CD4-positive, alpha-beta T cell (primary cell): ENCODE data around the gene RCAN3. TPM values are rescaled to one million over a fixed set of nuclear protein-coding genes. Genes with fewer than 3 reads are reported as not detected.

Source experiments
- ATAC-seq: fragments of 200-7000 bp; cut with Tn5 transposase; one replicate; pipeline ENCODE4 v1.10.0; 2022; ENCODE audit warnings: mild to moderate bottlenecking; ENCODE audit not compliant: poor library complexity
- CTCF ChIA-PET: fragments of 350-600 bp; sonication (Branson Sonifier 250); formaldehyde crosslinking; loops from one replicate; lab custom pipeline; 2021; ENCODE audit warnings: antibody characterized with exemption, inconsistent platforms; lab: Charles Lee
- POLR2A ChIA-PET: fragments of 350-600 bp; sonication (Branson Sonifier 250); formaldehyde crosslinking; loops from one replicate; lab custom pipeline; 2021; ENCODE audit warnings: antibody characterized with exemption, inconsistent platforms; lab: Charles Lee
- DNase-seq, 14 experiments: peaks; one replicate each; pipeline ENCODE4 v3.0.0-alpha.2; 2013 to 2020; ENCODE audit warnings: mixed read lengths in 2 of 14
- H3K27ac ChIP-seq, 2 donors: one replicate each; pipeline versions ENCODE4 v1.5.1 to v1.7.0; 2013; ENCODE audit warnings: low read length in 2 of 2, low read depth in 1 of 2, mild to moderate bottlenecking in 1 of 2
- H3K27me3 ChIP-seq, 2 experiments: 1 replicate in 1 of 2; 2 replicates in 1 of 2; pipeline versions ENCODE4 v1.6.1 to v1.7.0; 2013; ENCODE audit warnings: low read length in 2 of 2, control low read depth in 1 of 2, mild to moderate bottlenecking in 1 of 2, moderate library complexity in 1 of 2; ENCODE audit not compliant: insufficient read depth in 2 of 2, control insufficient read depth in 1 of 2
- H3K36me3 ChIP-seq: one replicate; pipeline ENCODE4 v1.6.1; 2013; ENCODE audit warnings: low read length, control low read depth; ENCODE audit not compliant: insufficient read depth
- H3K4me1 ChIP-seq: one replicate; pipeline ENCODE4 v1.6.1; 2013; ENCODE audit warnings: low read length, control low read depth; ENCODE audit not compliant: insufficient read depth
- H3K4me3 ChIP-seq: one replicate; pipeline ENCODE4 v1.5.1; 2013; ENCODE audit warnings: mild to moderate bottlenecking, low read length, moderate library complexity
- H3K9me3 ChIP-seq, 2 experiments: 1 replicate in 1 of 2; 2 replicates in 1 of 2; pipeline versions ENCODE4 v1.6.1 to v1.7.0; 2013; ENCODE audit warnings: low read length in 2 of 2, mild to moderate bottlenecking in 2 of 2, control low read depth in 1 of 2, moderate library complexity in 1 of 2; ENCODE audit not compliant: control insufficient read depth in 1 of 2, insufficient read depth in 1 of 2
- H3K27ac Mint-ChIP-seq: one replicate; pipeline ENCODE4 v1.8.0; 2020; ENCODE audit warnings: mixed read lengths
- H3K27me3 Mint-ChIP-seq: one replicate; pipeline ENCODE4 v1.8.0; 2021; ENCODE audit warnings: mixed read lengths
- H3K36me3 Mint-ChIP-seq: one replicate; pipeline ENCODE4 v1.8.0; 2021; ENCODE audit warnings: low read depth, mixed read lengths
- H3K4me1 Mint-ChIP-seq: one replicate; pipeline ENCODE4 v1.8.0; 2021; ENCODE audit warnings: low read depth, mixed read lengths
- H3K4me3 Mint-ChIP-seq: one replicate; pipeline ENCODE4 v1.8.0; 2020; ENCODE audit warnings: mild to moderate bottlenecking, mixed read lengths
- H3K9me3 Mint-ChIP-seq: one replicate; pipeline ENCODE4 v1.8.0; 2020; ENCODE audit warnings: mixed read lengths
- intact Hi-C, 2 experiments: fragments of 100-400 bp; cut with DNase I in 1 of 2; cut with micrococcal nuclease in 1 of 2; formaldehyde crosslinking; loops; one replicate each; pipeline versions ENCODE4 v1.15.1 to v1.9.0; 2023 to 2025; cut with DNase I, micrococcal nuclease
- total RNA-seq, 174 experiments: library from RNA in 2 of 174; stranded (reverse) in 2 of 174; gene quantifications; one replicate each; pipeline ENCODE4 v1.2.3 and lab custom pipeline; 2021 to 2026
- TF ChIP-seq, protein P1 (sequence below): fragments of 200-600 bp; IDR thresholded peaks from one replicate; pipeline ENCODE4 v1.8.0; 2022; ENCODE audit warnings: antibody characterized with exemption, mild to moderate bottlenecking

The RCAN3 gene
- total RNA-seq, 2 experiments from 2014 or later = 185 to 191 TPM

- Histone ChIP-seq H3K4me3 (peak overlapping the region; percentile 90), H3K4me1 (peaks cover 71% of the 10 kb centered on the region), H3K9me3 (no peaks in the 10 kb centered on the region), H3K36me3 (peaks cover 32% of the 10 kb centered on the region), H3K27me3 (no peaks in the 10 kb centered on the region), H3K27ac (peak overlapping the region; percentile 83 to 89)
- ATAC-seq = peak; percentile 20
- intact Hi-C loops = loop anchor here in 1 of 2 experiments (1.0 to 5.0 kb wide), 4 partner anchors 26 to 92 kb away; partner anchors contain the start of gene NIPAL3
- Mint-ChIP-seq H3K9me3 (no peaks in the 10 kb centered on the region), H3K36me3 (peaks cover 78% of the 10 kb centered on the region), H3K4me3 (peak overlapping the region; percentile 86), H3K4me1 (peaks cover 83% of the 10 kb centered on the region), H3K27me3 (no peaks in the 10 kb centered on the region), H3K27ac (peak overlapping the region; percentile 96)
- ChIA-PET POLR2A (interaction anchor here (0.6 to 14.4 kb wide), 12 partner anchors 9 to 135 kb away, joined by 3 to 692 read pairs (median 5); partner anchors contain the start of genes NIPAL3, SRRM1 and STPG1), CTCF (interaction anchor here (0.6 to 4.3 kb wide), 7 partner anchors 11 to 92 kb away, joined by 3 to 25 read pairs (median 4); partner anchors contain the start of gene NIPAL3)
- TF ChIP-seq, protein P1, sequence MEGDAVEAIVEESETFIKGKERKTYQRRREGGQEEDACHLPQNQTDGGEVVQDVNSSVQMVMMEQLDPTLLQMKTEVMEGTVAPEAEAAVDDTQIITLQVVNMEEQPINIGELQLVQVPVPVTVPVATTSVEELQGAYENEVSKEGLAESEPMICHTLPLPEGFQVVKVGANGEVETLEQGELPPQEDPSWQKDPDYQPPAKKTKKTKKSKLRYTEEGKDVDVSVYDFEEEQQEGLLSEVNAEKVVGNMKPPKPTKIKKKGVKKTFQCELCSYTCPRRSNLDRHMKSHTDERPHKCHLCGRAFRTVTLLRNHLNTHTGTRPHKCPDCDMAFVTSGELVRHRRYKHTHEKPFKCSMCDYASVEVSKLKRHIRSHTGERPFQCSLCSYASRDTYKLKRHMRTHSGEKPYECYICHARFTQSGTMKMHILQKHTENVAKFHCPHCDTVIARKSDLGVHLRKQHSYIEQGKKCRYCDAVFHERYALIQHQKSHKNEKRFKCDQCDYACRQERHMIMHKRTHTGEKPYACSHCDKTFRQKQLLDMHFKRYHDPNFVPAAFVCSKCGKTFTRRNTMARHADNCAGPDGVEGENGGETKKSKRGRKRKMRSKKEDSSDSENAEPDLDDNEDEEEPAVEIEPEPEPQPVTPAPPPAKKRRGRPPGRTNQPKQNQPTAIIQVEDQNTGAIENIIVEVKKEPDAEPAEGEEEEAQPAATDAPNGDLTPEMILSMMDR = no peak
- peak in 7 of 14 experiments; percentile 24 to 80 (median 46) for DNase-seq
Observed at GRCh38 chr1:24507405-24507804, 4.8 kb downstream of the RCAN3 start.

DNA sequence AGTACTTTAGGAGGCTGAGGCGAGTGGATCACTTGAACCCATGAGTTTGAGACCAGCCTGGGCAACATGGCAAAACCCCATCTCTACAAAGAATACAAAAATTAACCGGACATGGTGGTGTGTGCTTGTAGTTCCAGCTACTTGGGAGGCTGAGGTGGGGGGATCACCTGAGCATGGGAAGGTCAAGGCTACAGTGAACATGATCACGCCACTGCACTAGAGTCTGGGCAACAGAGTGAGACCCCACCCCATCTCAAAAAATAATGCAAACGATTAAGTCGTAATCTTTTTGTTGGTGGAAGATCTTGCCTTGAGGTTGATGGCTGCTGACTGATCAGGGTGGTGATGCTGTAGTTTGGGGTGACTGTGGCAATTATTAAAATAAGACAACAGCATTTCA lies 6.3 kb downstream of the RCAN3 start:
- CTCF ChIA-PET = interaction anchor here (0.7 to 2.4 kb wide), 2 partner anchors 22 to 78 kb away, joined by 3 to 6 read pairs; no protein-coding TSS in a partner anchor
- no peaks in the 10 kb centered on the region for H3K27me3 Mint-ChIP-seq
- H3K9me3 Mint-ChIP-seq = no peaks in the 10 kb centered on the region
- H3K36me3 Mint-ChIP-seq = peaks cover 79% of the 10 kb centered on the region
- Histone ChIP-seq H3K4me1 (peaks cover 83% of the 10 kb centered on the region), H3K4me3 (no peak overlapping the region), H3K27me3 (no peaks in the 10 kb centered on the region), H3K9me3 (no peaks in the 10 kb centered on the region), H3K27ac (peak overlapping the region; percentile 83 to 89), H3K36me3 (peaks cover 39% of the 10 kb centered on the region)
- TF ChIP-seq, protein P1 = no peak
- H3K4me1 Mint-ChIP-seq = peaks cover 89% of the 10 kb centered on the region
- ATAC-seq = no peak
- POLR2A ChIA-PET = interaction anchor here (2.3 to 14.4 kb wide), 4 partner anchors 7 to 94 kb away, joined by 7 to 692 read pairs (median 124); partner anchors contain the start of genes NIPAL3 and STPG1
- no peak for DNase-seq
- H3K27ac Mint-ChIP-seq = peak overlapping the region; percentile 96
- peak overlapping the region; percentile 74 for H3K4me3 Mint-ChIP-seq
- intact Hi-C loops = loop anchor here in 1 of 2 experiments (5.0 kb wide), 1 partner anchor 37 kb away; no protein-coding TSS in a partner anchor

GRCh38 chr1:24513706-24514105 lies 11.1 kb downstream of the RCAN3 start:
- no peaks in the 10 kb centered on the region for H3K27me3 ChIP-seq
- peak overlapping the region; percentile 96 for H3K27ac Mint-ChIP-seq
- no peak overlapping the region for H3K27ac ChIP-seq
- ATAC-seq (no peak), DNase-seq (no peak)
- no peaks in the 10 kb centered on the region for H3K9me3 Mint-ChIP-seq
- H3K9me3 ChIP-seq = no peaks in the 10 kb centered on the region
- H3K4me3 Mint-ChIP-seq = peak overlapping the region; percentile 52
- TF ChIP-seq, protein P1 = no peak
- POLR2A ChIA-PET = interaction anchor here (0.8 to 0.9 kb wide), 2 partner anchors 27 to 98 kb away, joined by 3 read pairs; partner anchors contain the start of gene NIPAL3
- intact Hi-C loops = no loop called here
- peaks cover 84% of the 10 kb centered on the region for H3K4me1 Mint-ChIP-seq
- H3K36me3 ChIP-seq = peaks cover 76% of the 10 kb centered on the region
- H3K27me3 Mint-ChIP-seq = no peaks in the 10 kb centered on the region
- H3K4me1 ChIP-seq = peaks cover 80% of the 10 kb centered on the region
- peaks cover 90% of the 10 kb centered on the region for H3K36me3 Mint-ChIP-seq
- no peak overlapping the region for H3K4me3 ChIP-seq
- CTCF ChIA-PET = no interaction called here
